Endometrium (tissue), 2 donors: ENCODE measurements around the gene SLC35E4.
"Not testable (repeated sequence)": the region's sequence is repeated elsewhere in the genome, so short reads cannot be mapped to it uniquely, and the experiment has no call there.

Experiments
- FAIRE-seq: peaks from 2 replicates; lab custom pipeline; 2012; peaks lifted over from hg19 to GRCh38; lab: Jason Lieb, UNC
- donor health status: control.
- donor health status: control.

SLC35E4 gene

GRCh38 chr22:30635273-30636225 lies at the start of gene SLC35E4:
TSS of gene SLC35E4 (plus strand) at chr22:30635781. CDS start at chr22:30636451, 670 bp downstream.
- FAIRE-seq = no peak

DNA sequence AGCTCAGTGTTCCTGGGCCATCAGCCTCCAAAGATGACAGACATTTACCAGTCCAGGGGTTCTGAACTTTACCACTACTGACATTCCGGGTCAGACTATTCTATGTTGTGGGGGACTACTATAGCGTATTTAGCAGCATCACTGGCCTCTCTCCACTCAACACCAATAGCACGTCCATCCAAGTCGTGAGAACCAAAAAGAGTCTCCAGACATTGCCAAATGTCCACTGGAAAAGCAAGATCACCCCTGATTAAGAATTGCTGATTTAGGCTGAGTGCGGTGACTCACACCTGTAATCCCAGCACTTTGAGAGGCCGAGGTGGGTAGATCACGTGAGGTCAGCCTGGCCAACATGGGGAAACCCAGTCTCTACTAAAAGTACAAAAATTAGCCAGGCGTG lies 49.2 kb upstream of the SLC35E4 start:
- no peak for FAIRE-seq

GRCh38 chr22:30591191-30591587 lies 44.4 kb upstream of the SLC35E4 start:
- FAIRE-seq = no peak

- peak; percentile 98 for FAIRE-seq
These were observed 43.8 kb upstream of the SLC35E4 start, which contains the start of gene PES1 for GRCh38 chr22:30591588-30592359. TSS of gene PES1 (minus strand) at chr22:30591910. CDS start at chr22:30591833, 77 bp downstream.

DNA sequence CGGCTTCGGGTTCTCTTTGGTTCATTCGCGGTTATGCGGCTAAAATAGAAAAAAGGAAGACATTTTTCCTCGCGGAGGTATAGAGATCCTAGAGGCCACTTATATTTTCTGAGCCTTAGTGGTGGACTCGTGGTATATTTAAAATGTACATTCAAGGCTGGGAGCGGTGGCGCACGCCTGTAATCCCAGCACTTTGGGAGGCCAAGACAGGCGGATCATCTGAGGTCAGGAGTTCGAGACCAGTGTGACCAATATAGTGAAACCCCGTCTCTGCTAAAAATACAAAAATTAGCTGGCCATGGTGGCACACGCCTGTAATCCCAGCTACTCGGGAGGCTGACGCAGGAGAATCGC lies 43.2 kb upstream of the SLC35E4 start:
- not testable (repeated sequence) for FAIRE-seq

DNA sequence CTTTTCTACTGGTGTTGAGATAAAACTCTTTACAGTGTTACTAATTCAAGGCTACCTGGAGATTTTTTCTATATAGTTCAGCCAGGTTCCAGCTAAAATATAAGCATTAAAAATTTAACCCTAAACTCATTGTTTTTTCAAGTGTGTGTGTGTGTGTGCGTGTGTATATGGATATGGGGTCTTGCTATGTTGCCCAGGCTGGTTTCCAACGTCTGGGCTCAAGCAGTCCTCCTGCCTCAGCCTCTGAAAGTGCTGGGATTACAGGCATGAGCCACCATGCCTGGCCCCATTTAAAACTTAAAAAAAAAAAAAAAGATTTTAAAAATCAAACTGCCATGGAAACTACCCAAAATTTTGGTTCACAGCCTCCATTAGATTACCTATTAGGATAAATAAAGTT lies 39.4 kb upstream of the SLC35E4 start:
- no peak for FAIRE-seq

- no peak for FAIRE-seq
These were observed 38.7 kb upstream of the SLC35E4 start for GRCh38 chr22:30596886-30597285.

GRCh38 chr22:30598986-30599385 lies 36.6 kb upstream of the SLC35E4 start:
- FAIRE-seq = no peak

DNA sequence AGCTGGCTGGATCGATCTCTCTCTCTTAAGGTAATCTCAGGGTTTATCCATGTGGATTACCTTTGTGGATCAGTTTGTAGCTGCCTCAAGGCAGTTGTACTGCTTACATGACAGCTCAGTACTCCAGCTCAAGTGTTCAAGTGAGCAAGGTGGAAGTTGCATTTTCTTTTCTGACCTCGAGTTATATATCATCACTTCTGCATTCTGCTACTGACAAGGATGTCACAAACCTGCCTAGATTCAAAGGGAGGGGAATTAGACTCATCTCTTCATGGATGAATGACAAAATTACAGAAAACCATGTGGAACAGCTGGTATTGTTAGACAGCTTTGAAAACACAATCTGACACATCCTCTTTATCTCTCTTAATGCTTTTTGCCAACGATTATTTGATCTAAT lies 34.7 kb upstream of the SLC35E4 start:
- no peak for FAIRE-seq

DNA sequence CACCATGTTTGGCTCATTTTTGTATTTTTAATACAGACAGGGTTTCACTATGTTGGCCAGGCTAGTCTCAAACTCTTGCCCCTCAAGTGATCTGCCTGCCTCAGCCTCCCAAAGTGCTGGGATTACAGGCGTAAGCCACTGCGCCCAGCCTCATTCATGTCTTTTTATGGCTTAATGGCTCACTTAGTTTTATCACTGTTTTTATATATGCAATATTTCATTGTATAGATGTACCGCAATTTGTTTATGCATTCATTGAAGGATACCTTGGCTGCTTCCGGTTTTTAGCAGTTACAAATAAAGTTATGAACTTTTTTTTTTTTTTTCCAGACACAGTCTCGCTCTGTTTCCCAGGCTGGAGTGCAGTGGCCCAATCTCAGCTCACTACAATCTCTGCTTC lies 34.1 kb upstream of the SLC35E4 start:
- FAIRE-seq = no peak

DNA sequence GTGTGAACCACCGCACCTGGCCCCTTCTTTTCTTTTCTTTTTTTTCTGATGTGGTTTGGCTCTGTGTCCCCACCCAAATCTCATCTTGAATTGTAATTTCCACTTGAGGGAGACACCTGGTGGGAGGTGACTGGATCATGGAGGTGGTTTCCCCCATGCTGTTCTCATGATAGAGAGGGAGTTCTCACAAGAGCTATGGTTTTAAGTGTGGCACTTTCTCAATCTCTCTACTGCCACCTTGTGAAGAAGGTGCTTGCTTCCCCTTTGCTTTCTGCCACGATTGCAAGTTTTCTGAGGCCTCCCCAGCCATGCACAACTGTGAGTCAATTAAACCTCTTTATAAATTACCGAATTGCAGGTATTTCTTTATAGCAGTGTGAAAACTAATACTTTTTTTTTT lies 33.5 kb upstream of the SLC35E4 start:
- no peak for FAIRE-seq

DNA sequence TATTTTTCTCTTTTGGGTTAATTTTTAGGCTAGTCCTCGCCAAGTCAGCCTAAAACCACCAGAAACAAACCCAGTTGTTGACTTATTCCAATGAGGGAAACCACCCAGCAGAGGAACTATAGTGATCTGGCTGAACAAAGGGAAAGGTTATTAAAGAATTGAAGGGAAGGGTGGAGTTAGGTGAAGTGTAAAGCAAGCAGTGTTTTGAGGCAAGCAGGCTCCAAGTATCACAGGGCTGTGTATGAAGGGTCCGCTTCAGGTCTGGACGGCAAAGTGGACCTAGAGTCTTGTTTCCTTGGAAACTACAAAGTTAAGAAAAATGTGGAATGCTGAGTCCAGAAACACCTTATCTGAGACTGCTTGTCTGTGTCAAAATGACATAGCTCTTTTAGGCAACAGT lies 31.8 kb upstream of the SLC35E4 start:
- FAIRE-seq = no peak

GRCh38 chr22:30604723-30605122 lies 30.9 kb upstream of the SLC35E4 start:
- FAIRE-seq = no peak

GRCh38 chr22:30605449-30606110 lies 30.0 kb upstream of the SLC35E4 start:
- no peak for FAIRE-seq

GRCh38 chr22:30606455-30607299 lies 28.9 kb upstream of the SLC35E4 start, which contains the start of gene TCN2:
TSS of gene TCN2 (plus strand) at chr22:30607174. CDS start at chr22:30607332, 158 bp downstream.
- FAIRE-seq = no peak

GRCh38 chr22:30607300-30607930 lies 28.2 kb upstream of the SLC35E4 start:
- FAIRE-seq = no peak

GRCh38 chr22:30607939-30608338 lies 27.6 kb upstream of the SLC35E4 start:
- FAIRE-seq = no peak

- FAIRE-seq = no peak
These were observed 26.1 kb upstream of the SLC35E4 start for GRCh38 chr22:30609260-30610185.

DNA sequence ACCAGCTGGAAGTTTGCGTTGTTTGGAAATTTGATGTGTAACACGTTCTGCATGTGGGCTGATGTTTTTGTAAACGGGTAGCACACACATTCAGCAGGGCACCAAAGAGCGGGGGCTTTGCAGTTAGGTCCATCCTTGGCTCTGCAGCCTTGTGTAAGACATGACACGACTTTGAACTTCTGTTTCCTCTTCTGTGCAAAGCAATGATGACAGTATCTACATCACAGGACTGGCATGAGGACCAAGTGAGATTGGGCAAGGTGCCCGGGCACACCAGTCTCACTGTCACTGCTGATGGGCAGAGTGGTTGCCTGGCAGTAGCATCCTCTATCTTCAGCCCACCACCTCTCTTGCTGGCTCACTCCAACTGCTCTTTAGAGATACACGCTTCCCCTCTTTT lies 25.3 kb upstream of the SLC35E4 start:
- no peak for FAIRE-seq

- no peak for FAIRE-seq
These were observed 24.4 kb upstream of the SLC35E4 start for GRCh38 chr22:30611197-30611596.
